Uterus (tissue), 2 donors: ENCODE results near the gene ACTN1.

Source experiments
- POLR2A ChIP-seq, 2 donors: fragments of 450-650 bp; IDR thresholded peaks; one replicate each; pipeline ENCODE4 v1.6.1; 2016; ENCODE audit warnings: antibody characterized with exemption in 2 of 2, mild to moderate bottlenecking in 1 of 2, moderate library complexity in 1 of 2
- TF ChIP-seq, protein P1 (sequence below), 4 experiments: fragments of 200-600 bp in 2 of 4; fragments of 450-650 bp in 2 of 4; sonication (generic) in 2 of 4; IDR thresholded peaks; one replicate each; pipeline ENCODE4 v1.5.1; 2016 to 2019; ENCODE audit warnings: antibody characterized with exemption in 4 of 4, mild to moderate bottlenecking in 2 of 4, moderate library complexity in 1 of 4

DNA sequence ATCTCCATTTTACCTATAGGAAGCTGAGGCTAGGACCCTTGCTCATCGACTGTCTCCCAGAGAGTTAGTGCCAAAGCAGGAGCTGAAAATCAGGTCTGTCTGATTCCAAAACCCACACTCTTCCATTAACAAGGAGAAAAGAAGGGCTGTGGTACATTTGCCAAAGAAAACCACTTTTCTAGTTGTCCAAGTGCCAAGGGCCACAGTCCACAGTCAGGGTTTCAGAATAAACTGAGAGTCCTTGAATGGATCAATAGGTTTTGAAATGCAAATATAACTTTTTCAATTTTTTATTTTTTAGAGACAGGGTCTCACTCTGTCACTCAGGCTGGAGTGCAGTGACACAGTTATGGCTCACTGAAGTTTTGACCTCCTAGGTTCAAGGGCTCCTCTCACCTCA lies 130.8 kb downstream of the ACTN1 start:
- TF ChIP-seq, protein P1, sequence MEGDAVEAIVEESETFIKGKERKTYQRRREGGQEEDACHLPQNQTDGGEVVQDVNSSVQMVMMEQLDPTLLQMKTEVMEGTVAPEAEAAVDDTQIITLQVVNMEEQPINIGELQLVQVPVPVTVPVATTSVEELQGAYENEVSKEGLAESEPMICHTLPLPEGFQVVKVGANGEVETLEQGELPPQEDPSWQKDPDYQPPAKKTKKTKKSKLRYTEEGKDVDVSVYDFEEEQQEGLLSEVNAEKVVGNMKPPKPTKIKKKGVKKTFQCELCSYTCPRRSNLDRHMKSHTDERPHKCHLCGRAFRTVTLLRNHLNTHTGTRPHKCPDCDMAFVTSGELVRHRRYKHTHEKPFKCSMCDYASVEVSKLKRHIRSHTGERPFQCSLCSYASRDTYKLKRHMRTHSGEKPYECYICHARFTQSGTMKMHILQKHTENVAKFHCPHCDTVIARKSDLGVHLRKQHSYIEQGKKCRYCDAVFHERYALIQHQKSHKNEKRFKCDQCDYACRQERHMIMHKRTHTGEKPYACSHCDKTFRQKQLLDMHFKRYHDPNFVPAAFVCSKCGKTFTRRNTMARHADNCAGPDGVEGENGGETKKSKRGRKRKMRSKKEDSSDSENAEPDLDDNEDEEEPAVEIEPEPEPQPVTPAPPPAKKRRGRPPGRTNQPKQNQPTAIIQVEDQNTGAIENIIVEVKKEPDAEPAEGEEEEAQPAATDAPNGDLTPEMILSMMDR (IDR thresholded peaks at IDR 0.05) = no peak
- TF ChIP-seq POLR2A (IDR thresholded peaks at IDR 0.05) = no peak
